GM13976 (cell line): Measurements from ENCODE around the gene EEA1.

Source experiments
- DNase-seq: peaks from one replicate; pipeline ENCODE4 v3.0.0; 2012; ENCODE audit warnings: low spot score
- in situ Hi-C: fragments of 300-500 bp; cut with MboI; formaldehyde crosslinking; loops from one replicate; pipeline ENCODE4 v1.12.0; 2022; ENCODE audit warnings: low sequenced_read_pairs, mixed read lengths, inconsistent platforms; ENCODE audit not compliant: unreplicated experiment
- TF ChIP-seq, protein P1 (sequence below): IDR thresholded peaks from 2 replicates; pipeline ENCODE4 v1.5.1; 2012; ENCODE audit warnings: borderline replicate concordance, mild to moderate bottlenecking; ENCODE audit not compliant: insufficient read depth; ENCODE audit errors: extremely low read depth, missing control alignments, control extremely low read depth

Gene EEA1

DNA sequence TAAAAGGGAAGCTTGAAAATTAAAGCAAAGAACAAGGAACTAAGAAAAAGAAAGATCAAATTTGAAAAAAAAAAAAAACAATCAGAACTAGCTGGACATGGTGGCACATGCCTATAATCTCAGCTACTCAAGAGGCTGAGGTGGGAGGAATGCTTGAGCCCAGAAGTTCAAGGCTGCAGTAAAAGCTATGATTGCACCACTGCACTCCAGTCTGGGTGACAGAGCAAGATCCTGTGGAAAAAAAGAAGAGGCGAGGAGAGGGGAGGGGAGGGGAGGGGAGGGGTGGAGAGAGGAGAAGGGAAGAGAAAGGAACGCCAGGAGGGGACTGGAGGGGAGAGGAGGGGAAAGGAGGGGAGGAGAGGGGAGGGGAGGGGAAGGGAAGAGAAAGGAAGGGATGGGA is 43.0 kb downstream of the EEA1 start:
- TF ChIP-seq, protein P1, sequence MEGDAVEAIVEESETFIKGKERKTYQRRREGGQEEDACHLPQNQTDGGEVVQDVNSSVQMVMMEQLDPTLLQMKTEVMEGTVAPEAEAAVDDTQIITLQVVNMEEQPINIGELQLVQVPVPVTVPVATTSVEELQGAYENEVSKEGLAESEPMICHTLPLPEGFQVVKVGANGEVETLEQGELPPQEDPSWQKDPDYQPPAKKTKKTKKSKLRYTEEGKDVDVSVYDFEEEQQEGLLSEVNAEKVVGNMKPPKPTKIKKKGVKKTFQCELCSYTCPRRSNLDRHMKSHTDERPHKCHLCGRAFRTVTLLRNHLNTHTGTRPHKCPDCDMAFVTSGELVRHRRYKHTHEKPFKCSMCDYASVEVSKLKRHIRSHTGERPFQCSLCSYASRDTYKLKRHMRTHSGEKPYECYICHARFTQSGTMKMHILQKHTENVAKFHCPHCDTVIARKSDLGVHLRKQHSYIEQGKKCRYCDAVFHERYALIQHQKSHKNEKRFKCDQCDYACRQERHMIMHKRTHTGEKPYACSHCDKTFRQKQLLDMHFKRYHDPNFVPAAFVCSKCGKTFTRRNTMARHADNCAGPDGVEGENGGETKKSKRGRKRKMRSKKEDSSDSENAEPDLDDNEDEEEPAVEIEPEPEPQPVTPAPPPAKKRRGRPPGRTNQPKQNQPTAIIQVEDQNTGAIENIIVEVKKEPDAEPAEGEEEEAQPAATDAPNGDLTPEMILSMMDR: no peak
- DNase-seq: no peak
- in situ Hi-C loops: no loop called here

GRCh38 chr12:92879698-92880322 is 49.3 kb downstream of the EEA1 start:
- TF ChIP-seq, protein P1: no peak
- in situ Hi-C loops: no loop called here
- no peak for DNase-seq

DNA sequence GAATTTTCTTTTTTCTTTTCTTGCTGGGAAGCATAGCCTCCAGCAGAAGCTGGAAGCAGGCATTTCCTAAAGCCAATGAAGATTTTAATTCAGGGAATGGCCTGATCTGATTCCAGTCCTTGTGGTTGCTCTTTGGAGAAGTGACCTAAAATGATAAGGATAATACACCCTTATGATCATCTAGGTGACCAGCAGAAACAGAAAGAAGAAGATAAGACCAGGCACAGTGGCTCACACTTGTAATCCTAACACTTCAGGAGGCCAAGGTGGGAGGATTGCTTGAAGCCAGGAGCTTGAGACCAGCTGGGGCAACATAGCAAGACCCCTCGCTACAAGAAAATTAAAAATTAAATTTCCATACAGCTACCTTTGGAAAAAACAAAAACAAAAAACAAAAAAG is 51.2 kb downstream of the EEA1 start:
- DNase-seq: no peak
- in situ Hi-C loops: no loop called here
- TF ChIP-seq, protein P1: no peak

DNA sequence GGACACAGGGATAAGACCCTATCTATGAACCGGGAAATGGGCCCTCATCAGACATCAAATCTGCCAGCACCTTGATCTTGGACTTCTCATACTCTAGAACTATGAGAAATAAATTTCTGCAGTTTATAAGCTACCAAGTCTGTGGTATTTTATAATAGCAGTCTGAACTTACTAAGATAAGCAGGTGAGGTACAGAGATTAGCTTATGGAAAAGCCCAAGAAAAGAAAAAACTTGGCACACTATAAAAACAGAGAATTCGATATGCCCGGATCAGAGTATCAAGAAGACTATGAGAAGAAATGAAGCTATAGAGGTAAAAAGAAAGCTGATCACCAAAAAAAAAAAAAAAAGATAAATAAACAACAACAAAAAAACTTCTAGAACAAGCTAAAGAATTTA is 52.6 kb downstream of the EEA1 start:
- TF ChIP-seq, protein P1: no peak
- DNase-seq: no peak
- in situ Hi-C loops: no loop called here

DNA sequence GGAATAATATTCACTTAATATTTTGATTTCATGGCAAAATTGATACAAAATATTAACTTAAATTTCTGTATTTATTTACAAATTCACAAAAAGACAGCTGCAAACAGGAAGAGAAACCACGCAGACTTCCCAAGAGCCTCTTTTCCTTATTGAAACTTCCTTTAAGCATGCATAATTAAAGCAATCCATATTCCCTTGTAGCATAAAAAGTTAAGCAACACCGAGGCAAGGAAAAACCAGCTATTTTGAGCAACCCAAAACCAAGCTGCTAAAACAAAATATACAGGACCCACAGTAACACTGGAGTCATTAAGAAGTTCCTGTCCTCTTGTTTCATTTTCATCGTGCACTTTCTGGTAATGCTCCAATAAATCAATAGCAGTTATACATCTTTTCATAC is 58.0 kb downstream of the EEA1 start:
- no peak for DNase-seq

GRCh38 chr12:92866418-92866817 is 62.7 kb downstream of the EEA1 start:
- TF ChIP-seq, protein P1: no peak
- DNase-seq: no peak
- in situ Hi-C loops: no loop called here

More for the DNA sequence above, 58.0 kb downstream of the EEA1 start:
- TF ChIP-seq, protein P1: no peak
- in situ Hi-C loops: no loop called here

DNA sequence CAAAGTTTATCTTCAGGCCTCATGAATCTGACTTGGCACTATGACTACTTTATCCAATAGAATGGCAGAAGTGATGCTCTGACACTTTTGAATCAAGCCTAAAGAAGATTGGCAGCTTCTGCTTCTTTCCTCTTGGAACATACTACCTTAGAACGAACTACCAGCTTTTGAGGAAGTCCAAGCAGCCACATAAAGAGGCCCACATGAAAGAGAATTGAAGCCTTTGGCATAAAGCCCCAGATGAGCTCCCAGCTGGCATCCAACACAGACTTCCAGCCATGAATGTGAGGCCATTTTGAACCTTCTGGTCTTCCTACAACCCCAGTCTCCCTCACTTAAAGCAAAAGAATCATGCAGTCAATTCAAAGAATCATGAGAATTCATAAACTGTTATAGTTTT is 65.8 kb downstream of the EEA1 start:
- TF ChIP-seq, protein P1: no peak
- in situ Hi-C loops: no loop called here
- DNase-seq: no peak
